HG03439 (cell line): ENCODE results near the gene CPLX3.

Source experiments
- ATAC-seq: cut with Tn5 transposase; IDR thresholded peaks from one replicate; pipeline ENCODE4 v1.9.1; 2021; ENCODE audit warnings: mild to moderate bottlenecking, moderate library complexity; ENCODE audit not compliant: unreplicated experiment

The CPLX3 gene

GRCh38 chr15:74843891-74844299, 17.5 kb downstream of the CPLX3 start:
- ATAC-seq: no peak

DNA sequence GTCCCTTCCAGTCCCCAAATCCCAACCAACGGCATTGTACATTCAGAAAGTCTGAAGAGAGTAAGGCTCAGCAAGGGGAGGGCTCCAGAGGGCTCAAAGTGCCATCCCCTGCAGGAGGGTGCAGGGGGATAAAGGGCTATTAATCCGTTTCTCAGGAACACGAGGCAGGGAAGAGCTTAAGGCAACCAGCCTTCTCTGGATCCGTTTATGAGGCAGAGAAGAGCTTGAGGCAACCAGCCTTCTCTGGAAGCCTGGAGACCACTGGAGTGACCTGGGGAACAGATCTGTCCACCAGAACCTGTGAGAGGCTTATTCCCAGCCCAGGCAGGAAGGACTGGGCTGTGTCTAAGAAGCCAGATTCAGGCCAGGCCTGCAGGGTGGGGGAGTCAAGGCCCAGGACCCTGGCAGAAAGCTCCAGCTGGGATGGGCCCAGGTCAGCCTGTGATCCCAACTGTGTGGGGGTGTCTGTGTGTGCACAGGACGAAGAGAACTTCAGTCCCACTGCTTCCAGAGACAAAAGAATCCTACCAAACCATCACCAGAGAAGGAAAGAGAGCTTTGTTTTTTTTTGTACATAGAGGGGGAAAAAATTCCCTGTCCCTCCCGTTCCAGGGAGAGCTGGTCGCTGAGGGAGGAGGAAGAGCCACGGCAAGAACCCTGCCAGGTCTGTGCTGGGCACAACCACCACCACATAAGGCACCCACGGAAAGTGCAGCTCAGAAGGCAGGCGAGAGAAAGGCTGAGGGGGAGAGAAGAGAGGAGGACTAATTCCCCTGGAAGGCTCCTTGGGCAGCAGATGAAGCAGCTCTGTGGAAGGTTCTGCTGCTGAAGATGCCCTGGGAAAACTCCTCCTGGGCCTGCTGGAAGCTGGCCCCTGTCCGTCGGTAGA, 18.1 kb downstream of the CPLX3 start:
- ATAC-seq: no peak

DNA sequence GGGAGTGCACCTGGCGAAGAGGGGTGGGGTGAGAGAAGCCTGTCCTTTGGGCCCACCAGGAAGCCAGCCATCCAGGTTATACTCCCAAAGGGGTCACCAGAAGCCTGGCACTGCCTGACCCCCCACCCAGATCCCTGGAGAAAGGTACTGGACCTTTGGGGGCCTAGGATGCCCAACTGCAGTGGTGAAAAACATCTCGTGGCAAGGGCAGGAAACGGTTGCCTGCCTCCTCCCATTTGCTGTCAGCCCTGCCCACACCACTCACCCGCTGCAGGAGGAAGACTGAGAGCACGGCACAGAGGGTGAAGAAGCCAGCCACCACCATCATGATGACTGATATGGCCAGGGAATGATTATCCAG, 18.8 kb downstream of the CPLX3 start:
- no peak for ATAC-seq

DNA sequence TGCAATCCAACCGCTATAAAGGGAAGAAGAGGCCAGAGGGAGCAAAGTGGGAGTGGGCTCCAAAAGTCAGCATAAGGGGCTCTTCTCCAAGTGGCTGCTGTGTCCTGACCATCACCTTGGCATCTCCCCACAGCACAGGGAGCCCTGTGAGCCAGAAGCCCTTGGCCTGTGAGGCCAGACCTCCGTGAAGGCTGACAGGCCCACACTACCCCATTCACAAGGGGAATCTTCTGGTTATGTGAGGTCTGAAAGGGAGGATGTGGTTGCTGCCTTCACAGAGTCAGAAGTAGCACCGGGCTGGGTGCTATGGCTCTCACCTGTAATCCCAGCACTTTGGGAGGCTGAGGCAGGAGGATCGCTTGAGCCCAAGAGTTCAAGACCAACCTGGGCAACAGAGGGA, 19.2 kb downstream of the CPLX3 start:
- ATAC-seq: no peak

DNA sequence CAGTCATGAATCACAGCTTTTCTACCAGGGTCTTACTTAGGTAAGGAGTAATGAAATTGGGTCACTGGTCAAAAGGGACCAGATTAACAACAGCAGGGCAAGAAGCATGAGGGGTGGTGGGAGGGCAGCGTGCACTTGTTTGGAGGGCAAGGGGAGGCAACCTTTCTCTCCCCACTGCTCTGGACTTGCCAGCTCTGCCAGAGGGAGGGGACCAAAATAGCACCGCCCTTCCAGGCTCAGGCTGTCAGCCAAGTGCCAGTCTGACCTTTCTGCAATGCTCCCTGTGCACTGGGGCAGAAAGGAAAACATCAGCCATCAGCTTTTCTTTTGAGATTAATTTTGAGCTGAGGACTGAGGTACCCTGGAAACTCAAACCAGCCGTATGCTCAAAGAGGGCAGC, 21.0 kb downstream of the CPLX3 start:
- no peak for ATAC-seq

DNA sequence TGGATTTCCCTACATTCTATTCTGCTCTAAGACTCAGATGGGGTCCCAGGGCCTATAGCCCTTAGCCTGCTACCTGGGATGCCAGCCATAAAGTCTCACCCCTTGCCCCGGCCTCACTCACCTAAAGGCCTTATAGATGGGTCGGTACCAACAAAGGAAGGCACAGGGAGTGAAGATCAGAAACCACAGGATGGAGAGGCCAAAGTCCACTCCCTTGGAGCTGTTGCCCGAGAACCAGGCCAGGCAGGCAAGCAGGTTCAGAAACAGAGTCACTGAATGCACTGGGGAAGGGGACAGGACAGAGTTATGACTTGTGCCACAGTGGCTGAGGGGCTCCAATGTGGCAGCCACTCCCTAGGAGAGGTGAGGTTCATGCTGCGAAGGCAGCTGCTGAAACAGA, 24.0 kb downstream of the CPLX3 start:
- no peak for ATAC-seq

DNA sequence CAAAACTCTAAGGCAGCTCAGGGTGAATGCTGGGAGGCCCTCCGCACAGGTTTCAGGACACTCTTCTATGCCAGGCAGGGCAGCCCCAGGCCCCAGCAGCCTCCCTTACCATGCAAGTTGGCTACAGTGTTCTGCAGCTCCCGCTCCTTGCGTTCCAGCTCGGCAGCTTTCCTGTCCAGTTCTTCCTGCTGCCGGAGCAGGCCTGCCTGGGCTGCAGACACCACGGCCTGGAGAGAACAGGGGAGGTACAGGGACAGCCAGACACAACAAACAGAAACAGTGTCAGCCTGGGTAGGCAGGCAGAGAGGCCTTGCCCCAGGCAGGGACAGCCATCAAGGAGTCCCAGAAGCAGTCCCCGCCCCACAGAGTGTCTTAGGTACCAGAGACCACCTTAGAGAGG, 25.5 kb downstream of the CPLX3 start:
- ATAC-seq: no peak

- no peak for ATAC-seq
These were observed 28.1 kb downstream of the CPLX3 start for GRCh38 chr15:74854453-74855022.

GRCh38 chr15:74855857-74856256, 29.4 kb downstream of the CPLX3 start:
- no peak for ATAC-seq

GRCh38 chr15:74856537-74856936, 30.1 kb downstream of the CPLX3 start:
- ATAC-seq: no peak

DNA sequence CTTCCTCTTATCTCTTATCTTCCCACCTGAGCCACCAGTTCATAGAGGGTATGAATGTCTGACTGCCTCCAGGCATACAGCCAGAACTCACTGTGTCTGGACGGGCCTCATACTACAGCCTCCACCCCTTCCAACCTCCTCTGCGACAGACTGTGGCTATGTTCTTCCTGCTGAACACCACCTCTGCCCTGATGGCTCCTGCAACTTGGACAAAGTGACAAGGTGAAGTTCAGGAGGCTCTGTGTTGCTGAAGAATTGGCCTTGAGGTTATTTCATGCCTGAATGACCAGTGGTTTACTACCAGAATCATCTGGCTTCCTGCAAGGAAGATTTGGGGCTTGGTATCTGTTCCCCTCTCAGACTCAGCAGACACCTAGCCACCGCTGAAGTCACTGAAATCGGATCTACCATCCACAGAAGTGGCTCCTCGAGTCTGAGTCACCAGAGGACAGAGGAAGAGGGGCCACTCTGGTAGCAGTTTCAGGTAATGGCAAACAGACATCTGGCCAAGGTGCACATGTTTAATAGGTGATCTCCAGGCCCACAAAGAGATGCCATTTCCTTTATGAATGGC, 30.7 kb downstream of the CPLX3 start:
- no peak for ATAC-seq

- no peak for ATAC-seq
These were observed 31.4 kb downstream of the CPLX3 start for GRCh38 chr15:74857671-74858368.

DNA sequence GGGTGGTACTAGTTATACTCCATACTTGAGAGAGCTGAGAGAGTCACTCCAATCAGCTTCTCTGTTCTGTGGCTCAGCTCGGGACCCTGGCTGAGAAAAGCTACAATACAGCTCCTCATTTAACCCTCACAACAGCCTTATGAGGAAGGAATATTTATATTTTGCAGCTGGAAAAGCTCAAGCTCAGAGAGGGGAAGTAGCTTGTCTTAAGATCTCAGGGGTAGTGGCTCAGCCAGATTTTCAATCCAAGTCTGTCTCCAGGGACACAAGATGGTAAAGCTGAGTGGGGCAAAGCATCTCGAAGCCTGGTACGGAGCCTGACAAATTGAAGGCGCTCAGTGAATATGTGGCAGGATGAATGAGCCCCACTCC, 31.9 kb downstream of the CPLX3 start:
- no peak for ATAC-seq

- no peak for ATAC-seq
These were observed 37.0 kb downstream of the CPLX3 start for GRCh38 chr15:74863239-74864056.

GRCh38 chr15:74864296-74864695, 37.9 kb downstream of the CPLX3 start:
- ATAC-seq: no peak

DNA sequence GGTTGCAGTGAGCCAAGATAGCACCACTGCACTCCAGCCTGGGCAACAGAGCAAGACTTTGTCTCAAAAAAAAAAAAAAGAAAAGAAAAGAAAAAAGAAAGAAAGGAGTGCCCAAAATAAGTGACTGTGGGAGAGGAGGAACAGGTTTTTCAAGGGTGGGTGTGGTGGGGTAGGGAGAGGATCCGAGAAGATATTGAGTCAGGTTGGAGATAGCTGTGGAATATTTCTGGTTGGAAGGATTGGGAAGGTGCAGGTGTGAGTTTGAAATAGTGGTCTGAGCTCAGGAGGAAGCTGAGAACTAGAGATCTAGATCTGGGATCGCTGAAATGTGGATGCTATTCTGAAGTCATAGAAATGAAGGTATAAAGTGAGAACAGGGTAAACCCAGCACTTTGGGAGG, 38.9 kb downstream of the CPLX3 start:
- no peak for ATAC-seq

DNA sequence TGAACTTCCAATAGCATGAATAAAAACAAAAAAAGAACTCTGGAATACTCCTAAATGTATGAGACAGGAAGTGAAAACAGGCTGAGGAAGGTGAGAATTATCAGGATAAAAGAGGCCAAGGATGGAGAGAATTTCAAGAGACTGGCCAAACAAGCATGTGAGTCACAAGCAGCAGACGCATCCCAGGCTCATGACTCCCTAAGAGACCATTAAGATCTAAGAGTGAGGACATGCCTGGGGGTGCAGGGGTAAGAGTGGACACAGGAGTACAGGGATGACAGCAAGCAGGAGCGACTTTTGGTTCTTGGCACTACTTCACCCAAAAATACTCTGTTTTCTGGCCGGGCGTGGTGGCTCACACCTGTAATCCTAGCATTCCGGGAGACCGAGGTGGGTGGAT, 39.7 kb downstream of the CPLX3 start:
- no peak for ATAC-seq

GRCh38 chr15:74867466-74868038, 41.1 kb downstream of the CPLX3 start:
- ATAC-seq: no peak

- ATAC-seq: no peak
These were observed 41.6 kb downstream of the CPLX3 start for GRCh38 chr15:74868059-74868458.

GRCh38 chr15:74869372-74869725, 42.9 kb downstream of the CPLX3 start:
- no peak for ATAC-seq
